MCF 10A (cell line): ENCODE results near the gene CELSR1. TPM values are rescaled to one million over a fixed set of nuclear protein-coding genes. Genes with fewer than 3 reads are reported as not detected.

ENCODE experiments used
- BruUV-seq: library from RNA; stranded (reverse); fragments of 400-500 nt; replicated peaks from 2 replicates; lab custom pipeline; 2021; lab: Mats Ljungman, UMichigan
- CTCF ChIA-PET: fragments of 300-600 bp; sonication (Branson Sonifier 250); formaldehyde crosslinking; extraction: SDS; loops from one replicate; lab custom pipeline; 2021; ENCODE audit warnings: antibody characterized with exemption, inconsistent platforms; lab: Yijun Ruan, JAX
- POLR2A ChIA-PET: fragments of 300-600, 350-650 bp; sonication (Branson Sonifier 250); formaldehyde crosslinking; extraction: SDS; loops from one replicate; lab custom pipeline; 2020; ENCODE audit warnings: antibody characterized with exemption, inconsistent platforms; lab: Yijun Ruan, JAX
- DNase-seq: peaks from one replicate; pipeline ENCODE4 v3.0.0-alpha.2; 2018; ENCODE audit not compliant: unreplicated experiment
- H3K27ac Mint-ChIP-seq: one replicate; pipeline ENCODE4 v1.8.0; 2022; ENCODE audit warnings: mild to moderate bottlenecking, low read depth, mixed read lengths; ENCODE audit not compliant: unreplicated experiment
- H3K27me3 Mint-ChIP-seq: one replicate; pipeline ENCODE4 v1.8.0; 2022; ENCODE audit warnings: mixed read lengths; ENCODE audit not compliant: insufficient read depth, unreplicated experiment
- H3K36me3 Mint-ChIP-seq: one replicate; pipeline ENCODE4 v1.8.0; 2022; ENCODE audit warnings: mild to moderate bottlenecking, moderate library complexity, mixed read lengths; ENCODE audit not compliant: insufficient read depth, unreplicated experiment
- H3K4me1 Mint-ChIP-seq: one replicate; pipeline ENCODE4 v1.8.0; 2022; ENCODE audit warnings: mixed read lengths; ENCODE audit not compliant: insufficient read depth, unreplicated experiment
- H3K4me3 Mint-ChIP-seq: one replicate; pipeline ENCODE4 v1.8.0; 2022; ENCODE audit warnings: mild to moderate bottlenecking, moderate library complexity, mixed read lengths; ENCODE audit not compliant: unreplicated experiment
- H3K9me3 Mint-ChIP-seq: one replicate; pipeline ENCODE4 v1.8.0; 2022; ENCODE audit warnings: mixed read lengths; ENCODE audit not compliant: unreplicated experiment
- intact Hi-C: fragments of 100-400 bp; cut with micrococcal nuclease; formaldehyde crosslinking; loops from 2 replicates; pipeline ENCODE4 v1.14.1; 2022
- total RNA-seq: library from RNA; stranded (reverse); gene quantifications from 2 replicates; pipeline ENCODE4 v1.2.3, GENCODE V29; 2022
- TF ChIP-seq, protein P1 (sequence below): fragments of 200-600 bp; IDR thresholded peaks from one replicate; pipeline ENCODE4 v1.8.0; 2022; ENCODE audit warnings: antibody characterized with exemption, mild to moderate bottlenecking; ENCODE audit not compliant: unreplicated experiment

The CELSR1 gene
- total RNA-seq, 1 experiment from 2014 or later = 49.1 TPM

DNA sequence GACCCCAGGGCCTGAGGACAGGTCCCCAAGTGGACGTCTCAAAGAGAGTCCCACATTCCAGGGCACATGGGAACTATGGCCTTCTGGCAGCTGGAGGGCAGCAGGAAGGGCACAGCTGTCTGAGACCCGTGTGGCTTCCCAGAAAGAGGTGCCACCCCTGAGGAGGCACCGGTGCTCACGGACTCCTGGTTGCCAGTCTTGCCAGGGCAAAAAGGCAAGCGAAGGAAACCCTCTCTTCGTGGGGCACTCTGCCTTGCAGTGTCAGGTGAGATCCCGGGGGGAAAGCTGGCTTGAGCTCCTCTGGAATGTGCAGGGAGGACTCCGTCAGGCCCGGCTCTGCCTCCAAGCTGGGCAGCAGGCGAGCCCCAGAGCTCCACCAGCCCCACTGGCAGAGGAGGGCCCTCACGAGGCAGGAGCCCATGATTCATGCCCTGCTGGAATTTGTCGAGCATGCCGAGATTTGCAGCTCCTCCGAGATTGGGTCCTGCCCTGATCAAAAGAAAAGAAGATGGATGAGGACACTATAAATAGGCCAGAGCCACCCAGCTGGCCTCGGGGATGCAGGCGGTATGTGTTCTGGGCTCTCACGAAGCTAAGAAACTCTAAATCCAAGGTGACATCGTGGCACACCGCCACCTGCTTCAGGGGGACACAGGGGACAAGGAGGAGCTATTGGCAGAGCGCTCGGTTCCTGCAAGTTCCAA lies 9.9 kb upstream of the CELSR1 start:
- Mint-ChIP-seq H3K27me3 (no peaks in the 10 kb centered on the region), H3K9me3 (no peaks in the 10 kb centered on the region), H3K4me3 (peak overlapping the region; percentile 33), H3K4me1 (peaks cover 21% of the 10 kb centered on the region), H3K27ac (peak overlapping the region; percentile 85), H3K36me3 (peaks cover 7% of the 10 kb centered on the region)
- TF ChIP-seq, protein P1, sequence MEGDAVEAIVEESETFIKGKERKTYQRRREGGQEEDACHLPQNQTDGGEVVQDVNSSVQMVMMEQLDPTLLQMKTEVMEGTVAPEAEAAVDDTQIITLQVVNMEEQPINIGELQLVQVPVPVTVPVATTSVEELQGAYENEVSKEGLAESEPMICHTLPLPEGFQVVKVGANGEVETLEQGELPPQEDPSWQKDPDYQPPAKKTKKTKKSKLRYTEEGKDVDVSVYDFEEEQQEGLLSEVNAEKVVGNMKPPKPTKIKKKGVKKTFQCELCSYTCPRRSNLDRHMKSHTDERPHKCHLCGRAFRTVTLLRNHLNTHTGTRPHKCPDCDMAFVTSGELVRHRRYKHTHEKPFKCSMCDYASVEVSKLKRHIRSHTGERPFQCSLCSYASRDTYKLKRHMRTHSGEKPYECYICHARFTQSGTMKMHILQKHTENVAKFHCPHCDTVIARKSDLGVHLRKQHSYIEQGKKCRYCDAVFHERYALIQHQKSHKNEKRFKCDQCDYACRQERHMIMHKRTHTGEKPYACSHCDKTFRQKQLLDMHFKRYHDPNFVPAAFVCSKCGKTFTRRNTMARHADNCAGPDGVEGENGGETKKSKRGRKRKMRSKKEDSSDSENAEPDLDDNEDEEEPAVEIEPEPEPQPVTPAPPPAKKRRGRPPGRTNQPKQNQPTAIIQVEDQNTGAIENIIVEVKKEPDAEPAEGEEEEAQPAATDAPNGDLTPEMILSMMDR = no peak
- DNase-seq = peak; percentile 56
- no TSS peak for BruUV-seq
- intact Hi-C loops = loop anchor here (5.0 kb wide), 1 partner anchor 540 kb away; no protein-coding TSS in a partner anchor
- POLR2A ChIA-PET = interaction anchor here (0.7 to 2.2 kb wide), 9 partner anchors 8 to 534 kb away, joined by 3 to 31 read pairs (median 6); no protein-coding TSS in a partner anchor
- CTCF ChIA-PET = interaction anchor here (0.5 to 3.2 kb wide), 8 partner anchors 11 to 232 kb away, joined by 3 to 16 read pairs (median 5); no protein-coding TSS in a partner anchor

DNA sequence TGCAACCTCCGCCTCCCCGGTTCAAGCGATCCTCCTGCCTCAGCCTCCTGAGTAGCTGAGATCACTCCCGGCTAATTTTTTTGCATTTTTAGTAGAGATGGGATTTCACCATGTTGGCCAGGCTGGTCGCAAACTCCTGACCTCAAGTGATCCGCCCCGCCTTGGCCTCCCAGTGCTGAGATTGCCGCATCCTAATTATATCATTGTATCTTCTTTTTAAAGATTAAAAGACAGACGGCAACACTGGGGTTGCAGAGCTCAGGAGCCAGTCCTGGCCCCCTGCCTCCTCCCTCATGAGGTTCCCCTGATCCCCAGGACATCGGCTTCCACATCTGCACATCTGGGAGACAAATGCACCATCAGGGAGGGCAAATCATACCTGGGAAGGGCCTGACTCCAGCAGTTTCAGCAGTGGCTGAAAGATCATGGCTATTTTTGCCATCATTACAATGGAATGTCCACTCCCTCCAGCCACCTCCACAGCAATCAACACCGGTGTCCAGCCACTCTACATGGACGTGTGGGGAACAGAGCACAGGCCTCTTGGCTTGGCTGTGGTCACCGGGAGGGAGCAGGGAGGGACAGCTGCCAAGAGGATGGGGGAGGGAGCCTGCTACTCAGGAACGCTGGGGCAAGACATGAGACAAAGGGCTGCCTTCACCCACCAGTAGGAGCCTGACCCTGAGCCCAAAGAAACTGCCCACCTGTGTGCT lies 9.2 kb upstream of the CELSR1 start:
- Mint-ChIP-seq H3K27me3 (no peaks in the 10 kb centered on the region), H3K36me3 (peaks cover 7% of the 10 kb centered on the region), H3K27ac (no peak overlapping the region), H3K4me1 (peaks cover 21% of the 10 kb centered on the region), H3K4me3 (no peak overlapping the region), H3K9me3 (no peaks in the 10 kb centered on the region)
- intact Hi-C loops = loop anchor here (5.0 kb wide), 1 partner anchor 539 kb away; no protein-coding TSS in a partner anchor
- DNase-seq = no peak
- TF ChIP-seq, protein P1 = no peak
- ChIA-PET POLR2A (interaction anchor here (0.7 to 2.2 kb wide), 8 partner anchors 11 to 533 kb away, joined by 3 to 31 read pairs (median 6); no protein-coding TSS in a partner anchor), CTCF (interaction anchor here (0.5 to 3.2 kb wide), 7 partner anchors 11 to 232 kb away, joined by 3 to 16 read pairs (median 5); no protein-coding TSS in a partner anchor)
- BruUV-seq = no TSS peak

DNA sequence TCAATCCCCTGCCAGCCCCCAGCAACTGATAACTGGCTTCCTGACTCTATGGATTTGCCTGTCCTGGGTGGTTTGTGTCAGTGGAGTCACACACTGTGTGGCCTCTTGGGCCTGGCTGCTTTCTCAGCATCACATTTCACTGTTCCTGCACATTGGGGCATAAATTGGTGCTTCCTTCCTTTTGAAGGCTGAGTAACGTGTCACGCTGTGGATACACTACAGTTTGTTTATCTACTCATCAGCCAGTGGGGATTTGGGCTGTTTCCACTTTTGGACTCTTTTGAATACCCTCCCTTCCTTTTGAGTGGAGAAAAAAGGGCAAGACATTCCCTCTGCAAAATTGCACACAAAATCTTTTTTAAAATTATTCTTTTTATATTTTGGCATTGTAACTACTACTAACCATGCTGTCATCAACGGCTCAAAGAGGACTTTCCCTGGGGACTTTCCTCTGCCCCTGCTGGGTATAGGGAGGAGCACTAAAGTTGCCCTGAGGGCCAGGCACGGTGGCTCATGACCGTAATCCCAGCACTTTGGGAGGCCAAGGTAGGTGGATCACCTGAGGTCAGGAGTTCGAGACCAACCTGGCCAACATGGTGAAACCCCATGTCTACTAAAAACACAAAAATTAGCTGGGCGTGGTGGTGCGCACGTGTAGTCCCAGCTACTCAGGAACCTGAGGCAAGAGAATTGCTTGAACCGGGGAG lies 7.8 kb upstream of the CELSR1 start:
- ChIA-PET POLR2A (interaction anchor here (0.7 to 1.5 kb wide), 2 partner anchors 20 to 59 kb away, joined by 3 read pairs; no protein-coding TSS in a partner anchor), CTCF (interaction anchor here (0.6 to 1.0 kb wide), 4 partner anchors 10 to 83 kb away, joined by 3 to 4 read pairs (median 3); no protein-coding TSS in a partner anchor)
- Mint-ChIP-seq H3K4me3 (no peak overlapping the region), H3K4me1 (peaks cover 21% of the 10 kb centered on the region), H3K9me3 (no peaks in the 10 kb centered on the region), H3K27me3 (no peaks in the 10 kb centered on the region), H3K27ac (no peak overlapping the region), H3K36me3 (peaks cover 7% of the 10 kb centered on the region)
- intact Hi-C loops = loop anchor here (5.0 kb wide), 1 partner anchor 538 kb away; no protein-coding TSS in a partner anchor
- TF ChIP-seq, protein P1 = no peak
- no TSS peak for BruUV-seq
- DNase-seq = no peak
